Left ventricle myocardium inferior (tissue), 1 donor: ENCODE measurements around the gene HS6ST3. TPM values are rescaled to one million over a fixed set of nuclear protein-coding genes. Genes with fewer than 3 reads are reported as not detected.

Experiments
- DNase-seq: peaks from one replicate; pipeline ENCODE4 v3.0.0-alpha.2; 2020
- H3K27ac ChIP-seq: fragments of 200-600 bp; replicated peaks from 2 replicates; pipeline ENCODE4 v1.8.0; 2021
- H3K27me3 ChIP-seq: fragments of 200-600 bp; 2 replicates; pipeline ENCODE4 v1.8.0; 2021; ENCODE audit warnings: low read depth
- H3K36me3 ChIP-seq: fragments of 200-600 bp; 2 replicates; pipeline ENCODE4 v1.8.0; 2021
- H3K4me1 ChIP-seq: fragments of 200-600 bp; 2 replicates; pipeline ENCODE4 v1.8.0; 2021
- H3K4me3 ChIP-seq: fragments of 200-600 bp; 2 replicates; pipeline ENCODE4 v1.8.0; 2021; ENCODE audit warnings: mild to moderate bottlenecking, moderate library complexity
- H3K9me3 ChIP-seq: fragments of 200-600 bp; replicated peaks from 2 replicates; pipeline ENCODE4 v1.8.0; 2021
- intact Hi-C: fragments of 100-400 bp; cut with micrococcal nuclease; formaldehyde crosslinking; loops from one replicate; pipeline ENCODE4 v1.11.0; 2022
- total RNA-seq: library from RNA; stranded (reverse); fragmentation: NEBNext Ultra II Directional; extraction: Animal tissue kit (Norgen Biotek cat#: 25700); gene quantifications from one replicate; pipeline ENCODE4 v1.2.1, GENCODE V29; 2021
- TF ChIP-seq, protein P1 (sequence below): fragments of 200-600 bp; IDR thresholded peaks from 2 replicates; pipeline ENCODE4 v1.8.0; 2021; ENCODE audit warnings: antibody characterized with exemption, mild to moderate bottlenecking, borderline replicate concordance
- donor health status: DM: no; HTN: yes; CAD: no; lungs with severe emphysema.

Gene HS6ST3
- total RNA-seq, 1 donor from 2014 or later: 2.0 TPM

DNA sequence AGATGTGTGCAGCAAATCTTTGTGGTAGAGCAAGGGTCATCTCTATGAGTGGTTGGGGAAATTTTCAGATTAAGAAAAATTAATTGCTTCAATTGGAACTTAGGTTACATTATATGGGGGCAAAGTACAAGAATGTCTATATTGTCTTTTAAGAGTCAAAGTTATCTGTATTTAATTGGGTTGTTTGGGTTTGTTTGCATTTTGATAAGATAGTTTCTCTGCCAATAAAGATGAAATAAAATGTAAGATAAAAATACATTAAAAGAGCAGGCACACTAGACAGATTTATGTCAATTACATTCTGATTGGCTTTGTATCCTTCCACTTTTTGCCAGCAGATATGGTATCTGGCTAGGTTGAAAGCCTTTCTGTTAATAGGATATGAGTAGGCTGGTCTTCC is 587.1 kb downstream of the HS6ST3 start:
- Histone ChIP-seq H3K27ac (no peak overlapping the region), H3K27me3 (no peaks in the 10 kb centered on the region), H3K9me3 (peaks cover 22% of the 10 kb centered on the region), H3K4me1 (no peaks in the 10 kb centered on the region), H3K36me3 (no peaks in the 10 kb centered on the region), H3K4me3 (no peak overlapping the region)
- no peak for DNase-seq
- intact Hi-C loops: no loop called here
- TF ChIP-seq, protein P1, sequence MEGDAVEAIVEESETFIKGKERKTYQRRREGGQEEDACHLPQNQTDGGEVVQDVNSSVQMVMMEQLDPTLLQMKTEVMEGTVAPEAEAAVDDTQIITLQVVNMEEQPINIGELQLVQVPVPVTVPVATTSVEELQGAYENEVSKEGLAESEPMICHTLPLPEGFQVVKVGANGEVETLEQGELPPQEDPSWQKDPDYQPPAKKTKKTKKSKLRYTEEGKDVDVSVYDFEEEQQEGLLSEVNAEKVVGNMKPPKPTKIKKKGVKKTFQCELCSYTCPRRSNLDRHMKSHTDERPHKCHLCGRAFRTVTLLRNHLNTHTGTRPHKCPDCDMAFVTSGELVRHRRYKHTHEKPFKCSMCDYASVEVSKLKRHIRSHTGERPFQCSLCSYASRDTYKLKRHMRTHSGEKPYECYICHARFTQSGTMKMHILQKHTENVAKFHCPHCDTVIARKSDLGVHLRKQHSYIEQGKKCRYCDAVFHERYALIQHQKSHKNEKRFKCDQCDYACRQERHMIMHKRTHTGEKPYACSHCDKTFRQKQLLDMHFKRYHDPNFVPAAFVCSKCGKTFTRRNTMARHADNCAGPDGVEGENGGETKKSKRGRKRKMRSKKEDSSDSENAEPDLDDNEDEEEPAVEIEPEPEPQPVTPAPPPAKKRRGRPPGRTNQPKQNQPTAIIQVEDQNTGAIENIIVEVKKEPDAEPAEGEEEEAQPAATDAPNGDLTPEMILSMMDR: no peak

DNA sequence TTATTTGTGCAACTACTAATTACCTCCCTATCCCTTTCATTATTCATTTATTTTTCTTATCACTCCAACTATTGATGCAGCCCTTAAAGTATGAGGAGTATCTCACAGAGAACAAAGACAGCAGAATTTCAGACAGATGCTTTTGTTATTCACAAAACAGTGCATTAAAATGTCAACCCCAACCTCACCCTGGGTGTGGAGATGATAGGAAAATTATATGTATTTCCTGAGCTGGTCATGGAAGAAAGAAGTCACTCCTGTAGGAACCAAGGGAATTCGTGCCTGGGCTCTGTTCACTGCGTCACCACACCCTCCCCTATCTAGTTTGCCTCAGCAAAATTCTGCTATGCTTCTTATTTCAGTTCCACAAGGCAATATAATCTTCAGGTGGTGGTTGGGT is 588.9 kb downstream of the HS6ST3 start:
- intact Hi-C loops: no loop called here

DNA sequence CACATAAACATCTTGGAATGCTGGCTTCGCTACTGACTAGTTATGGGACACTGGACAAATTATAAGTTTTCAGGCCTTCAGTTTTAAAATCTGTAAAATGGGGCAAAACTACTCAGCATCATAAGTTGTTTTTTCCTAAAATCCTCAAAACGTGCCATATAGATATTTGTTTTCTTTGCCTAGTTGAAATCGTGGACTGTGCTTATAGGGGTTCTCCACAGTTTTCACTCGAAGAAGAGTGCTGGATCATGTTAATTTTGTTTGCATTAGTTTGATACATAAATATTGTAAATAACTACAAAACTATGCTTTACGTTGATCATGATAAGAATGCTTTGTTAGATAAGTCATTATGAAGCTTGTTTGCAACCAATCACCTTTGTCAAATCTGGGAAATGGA is 591.0 kb downstream of the HS6ST3 start:
- intact Hi-C loops: no loop called here
- Histone ChIP-seq H3K4me3 (no peak overlapping the region), H3K4me1 (no peaks in the 10 kb centered on the region), H3K27ac (no peak overlapping the region), H3K36me3 (no peaks in the 10 kb centered on the region), H3K27me3 (no peaks in the 10 kb centered on the region), H3K9me3 (peaks cover 14% of the 10 kb centered on the region)
- no peak for DNase-seq
- TF ChIP-seq, protein P1: no peak

More for the DNA sequence above, 588.9 kb downstream of the HS6ST3 start:
- Histone ChIP-seq H3K36me3 (no peaks in the 10 kb centered on the region), H3K4me1 (no peaks in the 10 kb centered on the region), H3K9me3 (peaks cover 21% of the 10 kb centered on the region), H3K27me3 (no peaks in the 10 kb centered on the region), H3K27ac (no peak overlapping the region), H3K4me3 (no peak overlapping the region)
- DNase-seq: no peak
- TF ChIP-seq, protein P1: no peak

DNA sequence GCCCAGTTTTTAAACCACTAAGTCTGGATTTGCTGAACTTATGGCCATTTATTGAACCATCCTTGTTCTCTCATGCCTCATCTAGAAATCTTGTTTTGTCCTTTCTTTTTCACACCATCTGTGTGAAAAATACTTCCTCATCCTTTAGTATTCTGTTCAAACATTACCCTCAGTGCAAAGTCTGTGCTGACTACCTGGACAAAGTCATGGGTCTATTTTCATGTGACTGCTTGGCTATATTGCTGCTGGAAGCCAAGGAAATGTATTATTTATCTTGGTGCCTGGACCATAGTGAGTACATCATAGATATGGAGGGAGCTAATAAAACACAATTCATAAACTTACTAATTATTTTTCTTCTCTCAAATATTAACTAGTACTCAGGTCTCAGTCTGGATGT is 591.9 kb downstream of the HS6ST3 start:
- TF ChIP-seq, protein P1: no peak
- Histone ChIP-seq H3K9me3 (peaks cover 14% of the 10 kb centered on the region), H3K4me3 (no peak overlapping the region), H3K36me3 (no peaks in the 10 kb centered on the region), H3K27me3 (no peaks in the 10 kb centered on the region), H3K4me1 (no peaks in the 10 kb centered on the region), H3K27ac (no peak overlapping the region)
- no peak for DNase-seq
- intact Hi-C loops: no loop called here

DNA sequence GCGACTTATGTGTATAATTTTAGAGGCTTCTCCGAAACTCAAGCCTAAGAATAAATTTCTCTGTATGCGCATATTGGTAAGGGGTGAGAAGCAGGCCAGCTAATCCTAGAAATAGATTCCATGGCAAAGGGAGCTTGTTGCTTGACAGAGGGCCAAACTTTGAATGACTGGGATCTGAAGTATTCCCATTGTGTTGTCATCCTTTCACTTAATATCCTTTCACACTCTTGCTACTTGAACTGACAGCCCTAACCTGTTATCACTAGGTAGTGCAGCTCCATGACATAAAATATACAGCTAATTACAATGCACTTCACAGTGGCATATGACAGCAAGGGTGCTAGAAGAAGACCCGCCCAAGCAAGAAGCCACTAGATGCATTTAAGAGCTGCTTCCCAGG is 594.6 kb downstream of the HS6ST3 start:
- Histone ChIP-seq H3K36me3 (no peaks in the 10 kb centered on the region), H3K27me3 (no peaks in the 10 kb centered on the region), H3K27ac (no peak overlapping the region), H3K4me3 (no peak overlapping the region), H3K9me3 (no peaks in the 10 kb centered on the region), H3K4me1 (no peaks in the 10 kb centered on the region)
- intact Hi-C loops: no loop called here
- TF ChIP-seq, protein P1: no peak
- DNase-seq: no peak

DNA sequence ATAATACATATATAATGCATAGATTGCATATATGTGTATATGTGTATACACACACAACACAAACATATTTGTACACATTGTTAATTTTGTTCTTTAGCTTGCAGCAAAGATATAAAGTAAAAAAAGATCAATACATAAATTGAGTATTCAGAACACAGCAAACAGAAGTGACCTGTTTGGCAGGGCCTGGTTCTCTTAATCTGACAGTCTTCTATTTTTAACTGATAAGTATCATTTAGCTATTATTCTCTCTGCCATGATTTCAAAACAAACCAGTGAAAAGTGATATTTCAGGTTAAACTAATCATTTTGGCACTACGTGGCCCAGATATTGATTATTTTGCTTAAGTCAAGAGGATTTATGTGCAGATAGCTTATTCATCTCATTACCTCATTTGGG is 595.0 kb downstream of the HS6ST3 start:
- no peaks in the 10 kb centered on the region for H3K4me1 ChIP-seq

More for the DNA sequence above, 595.0 kb downstream of the HS6ST3 start:
- Histone ChIP-seq H3K9me3 (no peaks in the 10 kb centered on the region), H3K4me3 (no peak overlapping the region), H3K36me3 (no peaks in the 10 kb centered on the region), H3K27me3 (no peaks in the 10 kb centered on the region), H3K27ac (no peak overlapping the region)
- intact Hi-C loops: no loop called here
- no peak for DNase-seq
- TF ChIP-seq, protein P1: no peak
